HG03103 (cell line): ENCODE measurements around the gene HTR4.

ENCODE experiments used
- ATAC-seq: cut with Tn5 transposase; IDR thresholded peaks from one replicate; pipeline ENCODE4 v1.9.1; 2021; ENCODE audit warnings: low read depth; ENCODE audit not compliant: unreplicated experiment

The HTR4 gene

DNA sequence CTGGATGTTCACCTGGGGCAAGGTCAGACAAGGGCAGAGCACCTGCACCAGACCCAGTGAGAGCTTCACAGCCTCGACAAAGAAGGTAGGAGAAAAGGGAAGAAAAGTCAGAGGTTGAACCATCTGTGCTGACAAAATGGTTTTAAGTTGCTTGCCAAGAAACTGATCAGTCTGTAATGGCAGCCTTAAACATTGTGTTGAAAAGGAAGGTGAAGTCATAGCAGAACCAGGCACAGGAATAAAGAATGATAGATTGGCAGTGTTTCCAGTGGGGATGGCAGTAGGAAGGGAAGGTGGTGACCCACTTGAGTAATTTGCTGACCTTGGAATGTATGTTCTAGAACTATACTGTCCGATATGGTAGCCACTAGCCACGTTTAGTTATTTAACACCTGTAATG is 34.2 kb downstream of the HTR4 start:
- ATAC-seq: no peak

DNA sequence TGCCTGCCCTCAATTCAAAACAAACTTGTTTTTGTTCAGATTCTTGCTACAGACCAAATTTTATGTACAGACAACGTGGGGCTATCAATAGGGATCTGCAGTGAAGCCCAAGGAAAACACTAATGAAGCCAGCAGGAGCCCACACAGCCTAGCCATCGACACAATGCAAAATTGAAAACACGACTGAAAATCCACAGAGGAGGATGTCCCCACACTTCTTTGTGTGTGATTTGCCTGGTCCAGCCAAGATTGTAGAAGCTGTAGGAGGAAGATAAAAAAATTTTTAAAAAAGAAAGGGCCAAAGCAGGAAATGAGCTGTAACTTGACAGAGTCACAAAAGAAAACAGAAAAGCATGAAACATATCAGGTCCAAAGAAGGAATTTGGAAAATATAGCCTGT is 34.8 kb downstream of the HTR4 start:
- no peak for ATAC-seq

DNA sequence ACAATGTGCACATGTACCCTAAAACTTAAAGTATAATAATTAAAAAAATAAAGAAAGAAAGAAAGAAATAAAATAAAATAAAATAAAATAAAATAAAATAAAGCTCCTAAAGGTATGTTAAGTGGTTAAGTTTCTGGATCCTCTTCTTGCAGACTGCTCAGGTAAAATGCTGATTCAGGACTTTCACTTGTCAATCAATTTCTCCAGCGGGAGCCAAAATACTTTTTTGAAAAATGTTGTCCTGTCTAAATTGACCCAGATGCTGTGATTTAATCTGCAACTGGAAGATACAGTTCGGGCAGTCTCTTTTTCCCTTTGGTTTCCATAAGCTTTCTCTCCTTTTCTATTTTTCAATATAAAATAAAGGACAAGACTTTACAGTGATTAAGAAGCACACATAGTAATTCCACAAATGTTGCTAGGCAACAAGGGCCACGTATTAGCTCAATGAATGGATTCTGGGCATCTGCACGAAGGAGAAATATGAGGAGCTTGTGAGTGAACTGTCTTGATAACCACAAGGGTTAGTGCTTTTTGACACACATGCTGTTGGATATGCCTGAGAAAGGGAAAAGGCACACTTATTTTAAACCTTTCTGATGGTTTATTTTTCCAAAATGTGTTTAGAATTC is 38.6 kb downstream of the HTR4 start:
- no peak for ATAC-seq

DNA sequence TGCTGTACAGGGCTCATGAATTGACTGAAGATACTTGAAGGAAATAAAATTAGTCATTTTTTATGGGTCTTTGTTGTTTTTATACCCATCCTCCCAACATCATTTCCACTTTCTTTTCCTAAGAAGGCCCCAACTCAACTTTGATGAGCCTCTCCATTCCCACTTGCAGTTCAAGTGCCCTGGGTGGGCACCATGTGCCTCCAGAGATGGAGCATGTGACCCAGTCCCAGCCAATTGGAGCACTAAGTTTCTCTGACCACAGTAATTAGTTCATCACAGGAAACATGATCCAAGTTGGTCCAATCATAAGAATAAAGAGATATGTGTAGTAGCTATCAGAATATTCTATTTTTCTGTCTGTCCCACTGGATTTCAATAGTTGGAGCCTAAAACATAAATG is 46.9 kb downstream of the HTR4 start:
- no peak for ATAC-seq

DNA sequence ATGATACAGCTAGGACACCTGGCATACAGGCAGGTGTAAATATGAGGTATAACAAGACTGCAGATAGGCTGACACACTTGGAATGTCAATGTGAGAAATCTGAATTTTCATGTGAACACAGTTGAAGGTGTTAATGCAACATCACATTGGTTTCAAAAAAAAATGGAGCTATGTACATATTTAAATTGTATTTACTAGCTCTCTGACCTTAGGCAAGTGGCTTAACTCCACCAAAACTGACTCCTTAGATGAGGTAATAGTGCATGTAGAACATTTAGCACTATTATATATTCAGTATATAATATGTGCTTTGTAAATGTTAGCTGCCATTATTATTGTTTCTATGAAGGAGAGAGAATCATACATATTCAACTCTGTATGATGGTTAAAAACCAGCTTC is 48.0 kb downstream of the HTR4 start:
- no peak for ATAC-seq

DNA sequence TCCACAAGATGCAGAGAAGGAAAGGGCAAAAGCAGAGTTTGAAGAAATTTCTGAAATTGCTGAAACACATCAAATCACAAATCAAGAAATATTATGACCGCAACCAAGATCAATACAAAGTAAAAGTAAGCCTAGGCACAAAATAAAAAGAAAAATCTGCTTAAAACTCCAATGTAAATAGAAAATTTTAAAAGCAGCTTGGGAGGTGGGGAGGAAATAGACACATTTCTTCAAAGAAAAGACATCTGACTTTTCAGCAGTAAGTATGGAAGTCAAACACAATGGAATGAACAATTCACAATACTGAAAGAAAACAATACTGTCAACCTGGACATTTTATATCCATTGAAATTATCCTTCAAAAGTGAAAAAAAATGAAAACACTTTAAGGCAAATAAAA is 55.1 kb downstream of the HTR4 start:
- ATAC-seq: no peak

DNA sequence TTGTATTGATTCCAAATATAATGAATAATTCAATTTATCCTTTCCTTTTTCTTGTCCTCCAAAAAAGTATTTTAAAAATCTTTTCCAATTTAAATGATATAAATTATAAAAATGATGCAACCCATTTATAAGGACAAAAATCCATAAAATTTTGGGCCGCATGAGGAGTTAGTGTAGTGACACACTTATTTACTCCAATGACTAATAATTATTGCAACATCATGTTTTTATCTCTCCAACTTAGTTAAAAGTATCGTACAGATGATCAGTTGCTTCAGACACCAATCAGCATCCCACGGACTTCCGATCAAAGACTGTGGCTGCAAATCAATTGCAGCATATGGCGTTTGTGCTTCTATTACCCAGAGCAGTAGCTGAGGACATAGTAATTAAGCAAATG is 58.6 kb downstream of the HTR4 start:
- ATAC-seq: no peak

DNA sequence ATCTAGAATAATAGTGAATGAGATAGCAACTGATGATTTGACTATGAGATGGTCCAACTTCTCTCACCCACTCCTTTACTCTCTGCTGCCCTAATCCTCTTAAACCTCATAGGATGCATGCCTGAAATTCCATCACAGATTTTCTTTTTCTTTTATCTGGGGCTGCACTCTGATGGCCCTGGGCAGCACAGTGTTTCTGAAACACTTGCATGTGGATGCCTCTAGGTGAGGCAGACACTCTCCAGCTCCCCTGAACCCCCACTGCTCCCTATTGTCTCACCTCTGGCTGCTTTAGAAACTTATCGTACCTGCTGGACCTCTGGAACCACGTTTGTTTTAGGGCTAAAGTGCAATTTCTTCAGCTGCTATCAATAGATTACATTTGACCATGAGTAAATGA is 67.5 kb downstream of the HTR4 start:
- ATAC-seq: no peak

DNA sequence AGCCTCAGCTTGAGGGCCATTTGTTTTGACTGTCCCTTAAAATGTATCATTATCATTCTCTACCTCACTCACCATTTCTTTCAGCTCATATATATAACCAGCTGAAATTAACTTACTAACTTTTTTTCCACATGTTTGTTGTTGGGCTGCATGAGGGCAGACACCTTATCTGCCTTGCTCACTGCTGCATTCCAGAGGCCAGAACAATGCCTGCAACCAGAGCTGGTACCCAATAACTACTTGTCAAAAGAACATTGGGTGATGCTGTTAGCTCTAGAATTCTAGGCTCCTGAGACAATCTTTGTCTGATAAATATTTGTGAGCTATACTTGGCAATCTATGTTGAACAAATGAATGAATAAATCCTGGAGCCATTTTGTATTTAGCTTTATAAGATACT is 68.3 kb downstream of the HTR4 start:
- ATAC-seq: no peak

DNA sequence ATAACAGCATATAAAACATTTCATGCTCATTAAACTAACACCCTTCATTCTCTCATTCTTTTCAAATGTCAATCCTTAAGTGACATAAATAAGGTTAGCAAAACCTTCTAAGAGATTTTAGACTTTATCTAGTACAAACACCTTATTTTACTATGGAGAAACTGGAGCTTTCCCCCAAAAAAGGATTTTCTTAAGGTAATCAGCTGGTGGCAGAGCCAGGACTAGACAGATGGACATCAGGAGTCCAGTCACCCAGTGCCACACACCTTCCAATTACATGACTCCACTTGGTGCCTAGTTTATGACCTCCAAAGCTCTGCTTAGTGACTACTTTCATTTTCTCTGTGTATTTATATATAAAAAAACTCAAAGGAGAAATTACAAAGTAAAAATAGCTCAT is 70.2 kb downstream of the HTR4 start:
- no peak for ATAC-seq

DNA sequence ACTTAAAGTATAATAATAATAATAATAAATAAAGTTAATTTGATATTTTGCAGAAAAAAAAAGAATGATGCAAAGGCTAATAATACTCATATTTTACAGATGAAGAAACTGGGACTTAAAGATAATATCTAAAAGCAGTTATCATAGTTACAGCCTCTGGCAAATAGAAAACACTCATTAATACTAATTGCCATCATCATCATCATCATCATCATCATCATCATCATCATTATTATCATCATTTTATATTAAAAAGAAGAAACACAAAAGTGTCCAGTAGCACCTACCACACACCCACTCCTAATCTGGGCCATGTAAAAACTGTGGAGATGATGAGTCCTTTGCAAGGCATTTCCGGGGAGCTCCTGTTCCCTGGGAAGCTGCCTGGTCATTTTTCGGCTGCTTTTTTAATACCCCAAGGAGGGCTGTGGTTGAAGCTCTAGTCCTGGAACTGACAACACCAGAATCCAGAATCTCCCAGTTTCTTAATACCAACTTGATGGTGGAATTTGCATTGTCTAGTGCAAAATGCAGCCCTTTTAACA is 70.8 kb downstream of the HTR4 start:
- no peak for ATAC-seq

DNA sequence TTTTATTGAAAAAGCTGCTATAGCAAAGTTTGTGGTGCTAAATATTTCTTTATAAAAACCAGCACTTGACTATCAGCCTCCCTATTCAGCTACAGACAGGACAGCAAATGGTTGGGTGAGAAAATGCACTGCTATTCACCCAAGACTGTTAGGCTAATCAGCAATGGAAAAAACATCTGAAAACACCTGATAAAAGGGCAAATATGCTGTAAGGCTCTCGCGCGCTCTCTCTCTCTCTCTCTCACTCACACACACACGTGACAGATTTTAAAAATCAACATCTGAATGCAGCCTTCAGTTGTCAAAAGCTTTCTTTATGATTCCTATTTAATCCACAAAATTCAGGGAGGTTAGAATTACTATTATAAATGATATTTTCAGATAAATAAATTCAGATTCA is 80.2 kb downstream of the HTR4 start:
- ATAC-seq: no peak

DNA sequence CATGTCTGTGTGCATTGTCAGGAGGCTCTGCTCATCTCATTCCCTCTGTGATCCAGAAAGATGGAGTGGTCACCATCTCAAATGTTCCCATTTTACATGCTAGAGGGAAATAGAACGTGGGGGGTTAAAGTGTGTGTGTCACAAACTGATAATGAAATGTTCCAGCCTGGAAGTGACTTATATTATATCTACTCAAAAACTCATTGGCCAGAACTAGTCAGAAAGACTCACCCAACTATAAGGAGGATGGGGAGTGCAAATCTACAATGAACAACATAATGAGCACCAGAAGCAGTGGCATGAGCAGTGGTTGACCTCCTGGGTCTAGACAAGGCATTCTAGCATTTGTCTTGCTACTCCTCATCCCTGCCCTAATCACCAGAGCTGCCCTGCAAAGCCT is 81.0 kb downstream of the HTR4 start:
- no peak for ATAC-seq

DNA sequence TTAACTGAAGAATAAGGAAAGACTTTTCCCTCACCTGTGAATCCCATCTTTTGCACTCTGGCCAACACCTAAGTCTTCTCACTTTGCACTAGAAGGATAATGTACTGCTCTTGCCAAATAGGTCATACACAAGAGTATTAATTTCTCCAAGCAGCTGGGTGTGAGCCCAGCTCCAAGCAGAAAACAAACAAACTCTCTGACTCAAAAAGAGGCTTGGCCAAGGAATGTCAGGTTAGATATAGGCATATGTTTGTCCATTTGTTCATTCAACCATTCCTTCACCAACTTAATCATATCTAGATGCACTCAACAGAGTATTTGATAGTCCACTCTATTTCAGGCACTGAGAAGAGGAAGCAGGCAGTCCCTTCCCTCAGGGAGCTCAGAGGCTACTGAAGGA is 84.4 kb downstream of the HTR4 start:
- ATAC-seq: no peak

DNA sequence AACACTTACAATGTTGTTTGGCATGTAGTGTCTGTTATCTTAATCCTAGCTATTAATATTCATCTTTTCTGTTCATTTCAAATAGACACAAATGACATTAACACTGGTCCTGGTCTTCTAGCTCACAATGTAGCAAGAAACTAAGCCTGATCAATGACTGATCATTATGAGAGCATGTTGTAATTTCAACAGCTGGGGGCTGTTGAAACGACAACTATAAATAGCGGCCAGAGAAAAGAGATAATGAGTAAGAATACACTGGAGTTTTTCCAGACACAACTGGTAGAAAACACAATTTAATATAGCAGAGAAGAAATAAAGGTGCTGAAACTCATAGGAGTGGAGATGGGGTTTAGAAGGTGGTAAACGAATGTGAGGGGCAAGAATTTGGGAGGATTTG is 89.2 kb downstream of the HTR4 start:
- no peak for ATAC-seq

DNA sequence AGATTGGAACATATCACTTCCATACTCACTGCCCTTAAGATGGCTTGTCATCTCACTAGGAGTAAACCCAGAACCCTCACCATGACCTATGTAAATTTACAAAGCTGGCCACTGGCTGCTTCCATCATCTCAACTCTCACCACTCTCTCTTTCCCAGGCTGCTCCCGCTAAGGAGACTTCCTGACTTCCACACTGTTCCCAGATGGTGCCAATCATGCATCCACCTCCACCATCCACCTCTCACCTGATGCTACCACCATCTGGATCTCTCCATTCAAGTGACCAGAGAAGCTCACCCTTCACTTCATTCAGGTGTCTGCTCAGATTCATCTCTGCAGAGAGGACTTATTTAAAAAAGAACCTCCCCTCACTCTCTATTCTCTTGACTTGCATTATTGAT is 91.3 kb downstream of the HTR4 start:
- ATAC-seq: no peak

DNA sequence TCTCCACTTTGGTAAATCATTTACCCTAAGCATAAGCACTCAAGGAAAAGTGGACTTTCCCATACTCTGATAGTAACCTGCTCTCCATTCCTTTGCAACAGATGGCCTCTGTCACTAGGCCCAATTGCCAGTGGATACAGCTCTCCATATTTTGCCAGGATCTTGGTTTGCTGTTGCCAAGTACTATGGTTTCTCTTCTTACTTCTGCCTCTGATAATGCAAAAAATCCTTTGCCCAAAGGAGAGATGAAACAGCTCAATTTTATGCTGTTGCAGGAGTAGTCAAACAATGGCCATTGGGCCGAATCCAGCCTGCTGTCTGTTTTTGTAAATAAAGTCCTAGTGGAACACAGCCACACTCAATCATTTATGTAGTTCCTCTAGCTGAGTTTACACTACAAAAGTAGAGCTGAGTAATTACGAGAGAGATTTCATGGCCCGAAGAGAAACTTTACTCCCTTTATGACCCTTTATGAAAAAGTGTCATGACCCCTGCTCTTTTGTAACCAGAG is 92.5 kb downstream of the HTR4 start:
- ATAC-seq: no peak

DNA sequence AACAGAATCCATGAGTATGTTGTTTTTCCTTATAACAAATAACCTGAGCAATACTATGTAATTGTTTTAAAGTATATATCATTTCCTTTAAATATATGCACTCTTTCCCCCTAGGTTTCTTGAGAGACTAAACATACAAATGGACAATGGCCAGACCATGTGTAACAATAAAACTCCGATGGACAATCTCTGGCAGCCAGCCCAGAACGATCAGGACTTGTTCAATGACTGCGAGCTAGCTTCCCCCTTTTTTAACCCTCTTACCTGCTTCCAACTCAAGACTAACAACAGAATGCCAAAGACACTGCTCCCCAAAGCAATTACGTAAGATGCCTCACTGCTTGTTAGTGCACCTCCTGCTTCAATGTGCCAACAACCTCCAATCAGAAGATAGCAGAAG is 94.9 kb downstream of the HTR4 start:
- no peak for ATAC-seq

DNA sequence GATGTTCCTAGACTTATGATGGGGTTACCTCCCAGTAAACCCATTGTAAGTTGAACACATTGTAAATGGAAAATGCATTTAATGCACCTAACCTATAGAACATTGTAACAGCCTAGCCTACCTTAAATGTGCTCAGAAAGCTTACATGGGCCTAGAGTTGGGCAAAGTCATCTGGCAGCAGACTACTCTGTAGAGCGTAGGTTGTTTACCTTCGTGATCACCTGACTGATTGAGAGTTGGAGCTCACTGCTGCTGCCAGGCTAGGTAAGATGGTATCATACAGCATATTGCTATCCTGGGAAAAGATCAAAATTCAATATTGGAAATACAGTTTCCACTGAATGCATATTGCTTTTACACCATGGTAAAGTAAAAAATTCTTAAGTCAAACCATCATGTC is 95.4 kb downstream of the HTR4 start:
- ATAC-seq: no peak

DNA sequence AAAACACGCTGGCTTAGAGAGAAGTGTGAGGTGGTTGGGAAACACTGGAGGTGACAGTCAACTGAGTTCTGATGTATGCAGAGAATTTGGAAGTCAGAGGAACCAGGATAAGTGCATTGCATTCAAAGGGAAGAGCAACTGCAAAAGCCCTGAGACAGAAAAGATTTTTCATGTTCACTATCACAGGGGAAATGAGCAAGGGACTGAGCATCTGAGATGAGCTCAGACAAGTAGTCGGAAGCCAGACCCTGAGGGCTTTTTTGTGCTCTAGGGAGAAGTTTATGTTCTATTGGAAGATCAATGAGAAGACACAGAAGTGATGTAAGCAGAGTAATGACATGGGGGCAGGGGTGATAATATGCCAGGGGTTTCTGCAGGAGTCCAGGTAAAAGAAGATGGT is 97.5 kb downstream of the HTR4 start:
- no peak for ATAC-seq

DNA sequence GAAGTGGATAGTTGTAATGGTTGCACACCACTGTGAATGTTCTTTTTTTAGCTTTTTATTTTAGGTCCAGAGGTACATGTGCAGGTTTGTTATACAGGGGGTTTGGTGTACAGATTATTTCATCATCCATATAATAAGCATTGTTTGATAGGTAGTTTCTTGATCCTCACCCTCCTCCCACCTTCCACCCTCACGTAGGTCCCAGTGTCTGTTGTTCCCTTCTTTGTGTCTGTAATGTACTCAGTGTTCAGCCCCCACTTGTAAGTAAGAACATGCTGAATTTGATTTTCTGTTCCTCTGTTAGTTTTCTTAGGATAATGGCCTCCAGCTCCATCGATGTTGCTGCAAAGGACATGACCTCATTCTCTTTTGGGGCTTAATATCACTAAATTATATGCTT is 99.7 kb downstream of the HTR4 start:
- ATAC-seq: no peak

DNA sequence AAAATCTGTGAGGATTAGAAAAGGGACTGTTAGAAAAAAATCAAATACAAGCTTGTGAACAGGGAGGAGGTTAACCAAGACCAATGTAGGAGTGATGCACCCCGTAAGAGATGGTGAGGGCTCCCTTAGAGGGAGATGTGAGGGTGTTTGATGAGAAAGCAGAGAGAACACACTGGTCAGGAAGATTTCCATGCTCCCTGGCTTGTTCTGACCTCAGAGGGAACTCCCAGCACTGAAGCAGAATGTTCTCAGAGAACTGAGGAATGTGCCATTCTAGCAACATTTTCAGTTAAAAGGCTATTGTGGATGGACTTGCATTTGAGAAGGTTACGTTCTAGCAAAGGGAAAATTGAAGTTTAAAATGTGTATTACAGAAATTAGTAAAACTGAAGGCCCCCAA is 110.6 kb downstream of the HTR4 start:
- ATAC-seq: no peak

DNA sequence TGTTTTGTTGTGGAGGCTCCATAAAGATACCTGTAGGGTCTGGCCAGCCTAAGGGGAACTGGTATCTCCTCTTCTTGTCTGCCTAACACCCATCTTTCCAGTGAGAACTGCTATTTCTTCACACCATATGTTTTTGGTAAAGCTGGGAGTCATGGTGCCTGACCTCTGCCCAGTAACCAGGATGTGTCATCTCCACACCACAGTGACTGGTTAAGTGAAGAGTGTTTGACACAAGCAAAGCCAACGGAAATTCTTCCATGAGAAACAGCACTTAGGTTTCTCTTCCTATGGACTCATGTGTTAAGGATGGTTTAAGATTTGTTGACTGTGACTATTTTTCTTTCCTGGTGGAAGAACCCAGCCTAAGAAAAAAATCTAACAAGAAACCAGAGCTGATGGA is 111.5 kb downstream of the HTR4 start:
- ATAC-seq: no peak
